Measurements from ENCODE around the gene NCK2. TPM values are rescaled to one million over a fixed set of nuclear protein-coding genes. Genes with fewer than 3 reads are reported as not detected.

Gene NCK2
- total and polyA plus RNA-seq, 4 donors: 19.3 to 54.4 (median 33.9) TPM

GRCh38 chr2:105753380-105753779 is 8.7 kb downstream of the NCK2 start:
- no peak overlapping the region for H3K27ac ChIP-seq (ENCODE audit: low read depth in 1 of 2, low read length in 1 of 2)
- DNase-seq (no peak), ATAC-seq (ENCODE audit: insufficient read depth, low FRiP score) (no peak)
- H3K4me3 ChIP-seq: no peak overlapping the region
- TF ChIP-seq CTCF (IDR thresholded peaks at IDR 0.05; ENCODE audit: control extremely low read depth, extremely low read depth): no peak
- no peaks in the 10 kb centered on the region for H3K27me3 ChIP-seq (ENCODE audit: control insufficient read depth in 3 of 3, insufficient read depth in 3 of 3, low read length in 2 of 3)
- H3K9ac ChIP-seq (ENCODE audit: insufficient read depth in 1 of 2, low read length in 2 of 2): no peak overlapping the region
- H3K4me1 ChIP-seq (ENCODE audit: control insufficient read depth in 5 of 5, insufficient read depth in 5 of 5, low read length in 5 of 5): peaks cover 2 to 29% (median 13%) of the 10 kb centered on the region in 5 donors
- WGBS, 2 donors: 88 to 92% methylated on average over 2 of the region's 2 CpGs
- no peaks in the 10 kb centered on the region for H3K9me3 ChIP-seq (ENCODE audit: control insufficient read depth in 4 of 4, insufficient read depth in 3 of 4, low read length in 3 of 4)
- H3K36me3 ChIP-seq (ENCODE audit: control insufficient read depth in 4 of 4, insufficient read depth in 4 of 4, low read length in 4 of 4): peaks cover 0 to 3% (median 1%) of the 10 kb centered on the region in 4 donors

GRCh38 chr2:105754011-105754410 is 9.3 kb downstream of the NCK2 start:
- TF ChIP-seq CTCF (IDR thresholded peaks at IDR 0.05; ENCODE audit: control extremely low read depth, extremely low read depth): no peak
- Histone ChIP-seq H3K36me3 (ENCODE audit: control insufficient read depth in 4 of 4, insufficient read depth in 4 of 4, low read length in 4 of 4) (peaks cover 0 to 3% (median 1%) of the 10 kb centered on the region in 4 donors), H3K9me3 (ENCODE audit: control insufficient read depth in 4 of 4, insufficient read depth in 3 of 4, low read length in 3 of 4) (no peaks in the 10 kb centered on the region), H3K27me3 (ENCODE audit: control insufficient read depth in 3 of 3, insufficient read depth in 3 of 3, low read length in 2 of 3) (no peaks in the 10 kb centered on the region), H3K9ac (ENCODE audit: insufficient read depth in 1 of 2, low read length in 2 of 2) (no peak overlapping the region), H3K27ac (ENCODE audit: low read depth in 1 of 2, low read length in 1 of 2) (peak overlapping the region in 1 of 2 donors; percentile 48), H3K4me1 (ENCODE audit: control insufficient read depth in 5 of 5, insufficient read depth in 5 of 5, low read length in 5 of 5) (peaks cover 2 to 29% (median 9%) of the 10 kb centered on the region in 5 donors), H3K4me3 (no peak overlapping the region)
- WGBS, 2 donors: 58 to 66% methylated on average over 5 of the region's 5 CpGs
- DNase-seq: no peak
- no peak for ATAC-seq (ENCODE audit: insufficient read depth, low FRiP score)

GRCh38 chr2:105754994-105755393 is 10.3 kb downstream of the NCK2 start:
- peaks cover 2 to 22% (median 9%) of the 10 kb centered on the region in 5 donors for H3K4me1 ChIP-seq (ENCODE audit: control insufficient read depth in 5 of 5, insufficient read depth in 5 of 5, low read length in 5 of 5)
- H3K27me3 ChIP-seq (ENCODE audit: control insufficient read depth in 3 of 3, insufficient read depth in 3 of 3, low read length in 2 of 3): no peaks in the 10 kb centered on the region
- ATAC-seq (ENCODE audit: insufficient read depth, low FRiP score): no peak
- TF ChIP-seq CTCF (IDR thresholded peaks at IDR 0.05; ENCODE audit: control extremely low read depth, extremely low read depth): no peak
- H3K9me3 ChIP-seq (ENCODE audit: control insufficient read depth in 4 of 4, insufficient read depth in 3 of 4, low read length in 3 of 4): no peaks in the 10 kb centered on the region
- H3K4me3 ChIP-seq: no peak overlapping the region
- DNase-seq: no peak
- H3K27ac ChIP-seq (ENCODE audit: low read depth in 1 of 2, low read length in 1 of 2): no peak overlapping the region
- WGBS, 2 donors: 50 to 80% methylated on average over 6 of the region's 6 CpGs
- peaks cover 0 to 3% (median 1%) of the 10 kb centered on the region in 4 donors for H3K36me3 ChIP-seq (ENCODE audit: control insufficient read depth in 4 of 4, insufficient read depth in 4 of 4, low read length in 4 of 4)
- no peak overlapping the region for H3K9ac ChIP-seq (ENCODE audit: insufficient read depth in 1 of 2, low read length in 2 of 2)

GRCh38 chr2:105755895-105756294 is 11.2 kb downstream of the NCK2 start:
- ATAC-seq (ENCODE audit: insufficient read depth, low FRiP score) (no peak), DNase-seq (no peak)
- Histone ChIP-seq H3K9me3 (ENCODE audit: control insufficient read depth in 4 of 4, insufficient read depth in 3 of 4, low read length in 3 of 4) (no peaks in the 10 kb centered on the region), H3K27ac (ENCODE audit: low read depth in 1 of 2, low read length in 1 of 2) (no peak overlapping the region), H3K4me1 (ENCODE audit: control insufficient read depth in 5 of 5, insufficient read depth in 5 of 5, low read length in 5 of 5) (peaks cover 2 to 25% (median 9%) of the 10 kb centered on the region in 5 donors), H3K36me3 (ENCODE audit: control insufficient read depth in 4 of 4, insufficient read depth in 4 of 4, low read length in 4 of 4) (peaks cover 0 to 2% (median 0%) of the 10 kb centered on the region in 4 donors), H3K27me3 (ENCODE audit: control insufficient read depth in 3 of 3, insufficient read depth in 3 of 3, low read length in 2 of 3) (no peaks in the 10 kb centered on the region), H3K9ac (ENCODE audit: insufficient read depth in 1 of 2, low read length in 2 of 2) (no peak overlapping the region), H3K4me3 (no peak overlapping the region)
- TF ChIP-seq CTCF (IDR thresholded peaks at IDR 0.05; ENCODE audit: control extremely low read depth, extremely low read depth): no peak
- 15 to 33% methylated on average over 4 of the region's 4 CpGs for WGBS, 2 donors
